Natural killer cell (primary cell): Measurements from ENCODE around the gene CFAP77. TPM values are rescaled to one million over a fixed set of nuclear protein-coding genes. Genes with fewer than 3 reads are reported as not detected.

Experiments
- ATAC-seq, 3 donors: fragments of 150-1000 bp in 2 of 3; fragments of 200-7000 bp in 1 of 3; cut with Tn5 transposase; 1 replicate in 1 of 3; 2 replicates in 2 of 3; pipeline ENCODE4 v1.10.0; 2021; ENCODE audit warnings: mild to moderate bottlenecking in 2 of 3, moderate library complexity in 2 of 3
- DNase-seq, 2 donors: peaks; one replicate each; pipeline versions ENCODE4 v3.0.0 to v3.0.0-alpha.2; 2013 to 2021; ENCODE audit warnings: mixed read lengths in 1 of 2
- H3K27ac ChIP-seq: one replicate; pipeline ENCODE4 v1.5.1; 2013; ENCODE audit warnings: mild to moderate bottlenecking, low read length
- H3K27me3 ChIP-seq: one replicate; pipeline ENCODE4 v1.6.1; 2013; ENCODE audit warnings: low read length; ENCODE audit not compliant: control insufficient read depth, insufficient read depth
- H3K36me3 ChIP-seq: one replicate; pipeline ENCODE4 v1.6.1; 2013; ENCODE audit warnings: low read length; ENCODE audit not compliant: control insufficient read depth, insufficient read depth
- H3K4me1 ChIP-seq: one replicate; pipeline ENCODE4 v1.6.1; 2013; ENCODE audit warnings: low read length; ENCODE audit not compliant: control insufficient read depth, insufficient read depth
- H3K4me3 ChIP-seq: one replicate; pipeline ENCODE4 v1.5.1; 2013; ENCODE audit warnings: low read length
- H3K9me3 ChIP-seq: one replicate; pipeline ENCODE4 v1.6.1; 2013; ENCODE audit warnings: low read length; ENCODE audit not compliant: control insufficient read depth, insufficient read depth
- H3K27ac Mint-ChIP-seq, 2 donors: one replicate each; pipeline ENCODE4 v1.8.0; 2022; ENCODE audit warnings: mild to moderate bottlenecking in 2 of 2, mixed read lengths in 2 of 2, moderate library complexity in 1 of 2
- H3K27me3 Mint-ChIP-seq, 2 donors: one replicate each; pipeline ENCODE4 v1.8.0; 2022; ENCODE audit warnings: low read depth in 2 of 2, mixed read lengths in 2 of 2
- H3K36me3 Mint-ChIP-seq: one replicate; pipeline ENCODE4 v1.8.0; 2022; ENCODE audit warnings: mixed read lengths
- H3K4me1 Mint-ChIP-seq, 2 donors: one replicate each; pipeline ENCODE4 v1.8.0; 2022; ENCODE audit warnings: mixed read lengths in 2 of 2
- H3K4me3 Mint-ChIP-seq: one replicate; pipeline ENCODE4 v1.8.0; 2022; ENCODE audit warnings: mild to moderate bottlenecking, moderate library complexity, mixed read lengths
- H3K9me3 Mint-ChIP-seq, 2 donors: one replicate each; pipeline ENCODE4 v1.8.0; 2022; ENCODE audit warnings: mixed read lengths in 2 of 2
- WGBS: methylation state at CpG from one replicate; pipeline ENCODE4 v1.1.7; 2013; ENCODE audit warnings: missing lambda C conversion rate; ENCODE audit not compliant: insufficient coverage; 5-methylcytosine and 5-hydroxymethylcytosine counted together
- intact Hi-C: fragments of 100-400 bp; cut with micrococcal nuclease; formaldehyde crosslinking; loops from one replicate; pipeline ENCODE4 v1.14.2; 2022
- total RNA-seq, 4 donors: library from RNA; stranded (reverse); fragments of 120-200 nt in 1 of 4; gene quantifications; one replicate each; pipeline versions ENCODE4 v1.2.3 to v1.2.4, GENCODE V29; 2013 to 2022
- TF ChIP-seq, protein P1 (sequence below): fragments of 200-600 bp; IDR thresholded peaks from one replicate; pipeline ENCODE4 v1.8.0; 2022; ENCODE audit warnings: antibody characterized with exemption

The CFAP77 gene
- total RNA-seq, 3 donors from 2014 or later (not counting 1 experiment from before 2014, with no cell fraction given): not detected

- intact Hi-C loops: no loop called here
- H3K36me3 Mint-ChIP-seq: no peaks in the 10 kb centered on the region
- no peaks in the 10 kb centered on the region for H3K4me1 Mint-ChIP-seq
- Histone ChIP-seq H3K36me3 (no peaks in the 10 kb centered on the region), H3K27me3 (no peaks in the 10 kb centered on the region), H3K27ac (no peak overlapping the region), H3K4me1 (no peaks in the 10 kb centered on the region), H3K4me3 (no peak overlapping the region), H3K9me3 (no peaks in the 10 kb centered on the region)
- ATAC-seq (no peak), DNase-seq (no peak)
- WGBS: 88% methylated on average over 12 of the region's 12 CpGs
- no peak overlapping the region for H3K27ac Mint-ChIP-seq
- H3K9me3 Mint-ChIP-seq: no peaks in the 10 kb centered on the region
- TF ChIP-seq, protein P1, sequence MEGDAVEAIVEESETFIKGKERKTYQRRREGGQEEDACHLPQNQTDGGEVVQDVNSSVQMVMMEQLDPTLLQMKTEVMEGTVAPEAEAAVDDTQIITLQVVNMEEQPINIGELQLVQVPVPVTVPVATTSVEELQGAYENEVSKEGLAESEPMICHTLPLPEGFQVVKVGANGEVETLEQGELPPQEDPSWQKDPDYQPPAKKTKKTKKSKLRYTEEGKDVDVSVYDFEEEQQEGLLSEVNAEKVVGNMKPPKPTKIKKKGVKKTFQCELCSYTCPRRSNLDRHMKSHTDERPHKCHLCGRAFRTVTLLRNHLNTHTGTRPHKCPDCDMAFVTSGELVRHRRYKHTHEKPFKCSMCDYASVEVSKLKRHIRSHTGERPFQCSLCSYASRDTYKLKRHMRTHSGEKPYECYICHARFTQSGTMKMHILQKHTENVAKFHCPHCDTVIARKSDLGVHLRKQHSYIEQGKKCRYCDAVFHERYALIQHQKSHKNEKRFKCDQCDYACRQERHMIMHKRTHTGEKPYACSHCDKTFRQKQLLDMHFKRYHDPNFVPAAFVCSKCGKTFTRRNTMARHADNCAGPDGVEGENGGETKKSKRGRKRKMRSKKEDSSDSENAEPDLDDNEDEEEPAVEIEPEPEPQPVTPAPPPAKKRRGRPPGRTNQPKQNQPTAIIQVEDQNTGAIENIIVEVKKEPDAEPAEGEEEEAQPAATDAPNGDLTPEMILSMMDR: no peak
- H3K4me3 Mint-ChIP-seq: no peak overlapping the region
- H3K27me3 Mint-ChIP-seq: peaks cover 26 to 41% of the 10 kb centered on the region in 2 donors
These were observed 142.0 kb downstream of the CFAP77 start for GRCh38 chr9:132552041-132552440.

GRCh38 chr9:132554755-132555154 is 144.7 kb downstream of the CFAP77 start:
- WGBS: 95% methylated on average over 2 of the region's 2 CpGs
- no peak overlapping the region for H3K27ac ChIP-seq
- no peak overlapping the region for H3K27ac Mint-ChIP-seq
- H3K4me1 ChIP-seq: no peaks in the 10 kb centered on the region
- H3K4me1 Mint-ChIP-seq: no peaks in the 10 kb centered on the region
- TF ChIP-seq, protein P1: no peak
- intact Hi-C loops: no loop called here
- H3K36me3 ChIP-seq: no peaks in the 10 kb centered on the region
- peaks cover 22 to 47% of the 10 kb centered on the region in 2 donors for H3K27me3 Mint-ChIP-seq
- H3K4me3 Mint-ChIP-seq: no peak overlapping the region
- DNase-seq (no peak), ATAC-seq (no peak)
- H3K4me3 ChIP-seq: no peak overlapping the region
- no peaks in the 10 kb centered on the region for H3K9me3 ChIP-seq
- no peaks in the 10 kb centered on the region for H3K36me3 Mint-ChIP-seq
- no peaks in the 10 kb centered on the region for H3K9me3 Mint-ChIP-seq
- H3K27me3 ChIP-seq: no peaks in the 10 kb centered on the region

DNA sequence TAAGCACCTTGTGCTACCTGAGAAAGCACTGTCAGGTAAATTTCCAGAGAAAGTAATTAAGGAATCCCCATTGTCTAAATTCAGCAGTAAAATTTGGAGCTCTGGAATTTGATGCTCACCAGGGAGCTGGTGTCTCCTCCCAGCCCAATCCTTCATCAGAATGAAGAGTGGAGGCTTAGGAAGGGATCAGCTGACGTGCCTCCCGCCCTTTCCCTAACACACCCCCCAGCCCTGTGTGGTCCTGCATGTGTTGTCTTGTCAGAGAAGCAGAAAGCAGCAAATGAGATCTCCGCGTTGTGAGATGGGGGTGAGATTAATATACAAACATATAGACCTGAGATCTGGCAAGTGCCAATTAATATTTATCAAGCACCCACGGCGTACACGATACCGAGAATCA is 145.5 kb downstream of the CFAP77 start:
- Mint-ChIP-seq H3K27me3 (peaks cover 25 to 49% of the 10 kb centered on the region in 2 donors), H3K9me3 (no peaks in the 10 kb centered on the region), H3K27ac (no peak overlapping the region), H3K4me1 (no peaks in the 10 kb centered on the region), H3K4me3 (no peak overlapping the region), H3K36me3 (no peaks in the 10 kb centered on the region)
- DNase-seq (no peak), ATAC-seq (no peak)
- H3K36me3 ChIP-seq: no peaks in the 10 kb centered on the region
- no peak overlapping the region for H3K27ac ChIP-seq
- WGBS: 72% methylated on average over 4 of the region's 8 CpGs
- intact Hi-C loops: no loop called here
- H3K4me1 ChIP-seq: no peaks in the 10 kb centered on the region
- no peaks in the 10 kb centered on the region for H3K9me3 ChIP-seq
- H3K27me3 ChIP-seq: peaks cover 2% of the 10 kb centered on the region
- H3K4me3 ChIP-seq: no peak overlapping the region
- TF ChIP-seq, protein P1: no peak

DNA sequence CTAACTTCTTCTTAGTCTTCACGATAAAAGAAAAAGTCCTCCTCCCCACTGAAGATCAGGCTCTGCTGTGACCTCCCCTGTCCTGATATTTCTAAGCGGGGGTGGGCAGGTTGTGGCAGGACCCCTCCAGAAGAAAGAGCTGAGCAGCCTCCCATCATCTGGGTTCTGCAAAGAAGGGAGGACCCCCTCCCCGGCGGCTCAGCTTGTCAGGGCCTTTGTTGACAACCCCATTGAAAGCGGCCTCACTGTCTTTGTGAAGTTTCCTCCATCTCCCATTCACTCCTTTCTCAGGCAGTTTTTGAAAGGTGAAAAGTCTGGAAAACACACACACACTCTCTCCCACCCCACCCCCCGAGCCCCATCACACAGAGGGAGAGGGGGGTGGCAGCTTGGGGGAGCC is 146.2 kb downstream of the CFAP77 start:
- 72% methylated on average over 4 of the region's 6 CpGs for WGBS
- ATAC-seq: no peak

More for the DNA sequence above, 146.2 kb downstream of the CFAP77 start:
- H3K36me3 Mint-ChIP-seq: no peaks in the 10 kb centered on the region
- H3K36me3 ChIP-seq: no peaks in the 10 kb centered on the region
- no peaks in the 10 kb centered on the region for H3K9me3 ChIP-seq
- no peaks in the 10 kb centered on the region for H3K4me1 ChIP-seq
- TF ChIP-seq, protein P1: no peak
- intact Hi-C loops: no loop called here
- H3K4me1 Mint-ChIP-seq: no peaks in the 10 kb centered on the region
- no peak overlapping the region for H3K27ac Mint-ChIP-seq
- DNase-seq: no peak
- H3K4me3 Mint-ChIP-seq: no peak overlapping the region
- no peak overlapping the region for H3K27ac ChIP-seq
- H3K4me3 ChIP-seq: no peak overlapping the region
- H3K27me3 Mint-ChIP-seq: peaks cover 25 to 51% of the 10 kb centered on the region in 2 donors
- H3K27me3 ChIP-seq: peaks cover 2% of the 10 kb centered on the region
- no peaks in the 10 kb centered on the region for H3K9me3 Mint-ChIP-seq
